Measurements from ENCODE around the gene GATAD2A.

- TF ChIP-seq POLR2A (IDR thresholded peaks at IDR 0.05; ENCODE audit: insufficient read depth in 1 of 2, low read depth in 2 of 2, low read length in 2 of 2) (no peak), IKZF1 (IDR thresholded peaks at IDR 0.05) (no peak), GATAD2A (CRISPR knock-in tag; IDR thresholded peaks at IDR 0.05) (no peak), SIN3A (IDR thresholded peaks at IDR 0.05; ENCODE audit: borderline replicate concordance, low read depth, low read length) (no peak), HNF1A (IDR thresholded peaks at IDR 0.05; ENCODE audit: low read depth) (no peak), HNF1A (CRISPR knock-in tag; IDR thresholded peaks at IDR 0.05; ENCODE audit: borderline replicate concordance) (no peak), CREB1 (IDR thresholded peaks at IDR 0.05) (no peak), CREB1 (CRISPR knock-in tag; IDR thresholded peaks at IDR 0.05) (no peak), EP300 (IDR thresholded peaks at IDR 0.05; ENCODE audit: low read depth in 2 of 2, low read length in 2 of 2) (no peak), EP300 (CRISPR knock-in tag; IDR thresholded peaks at IDR 0.05; ENCODE audit: borderline replicate concordance) (no peak)
- TF ChIP-seq, protein P1, sequence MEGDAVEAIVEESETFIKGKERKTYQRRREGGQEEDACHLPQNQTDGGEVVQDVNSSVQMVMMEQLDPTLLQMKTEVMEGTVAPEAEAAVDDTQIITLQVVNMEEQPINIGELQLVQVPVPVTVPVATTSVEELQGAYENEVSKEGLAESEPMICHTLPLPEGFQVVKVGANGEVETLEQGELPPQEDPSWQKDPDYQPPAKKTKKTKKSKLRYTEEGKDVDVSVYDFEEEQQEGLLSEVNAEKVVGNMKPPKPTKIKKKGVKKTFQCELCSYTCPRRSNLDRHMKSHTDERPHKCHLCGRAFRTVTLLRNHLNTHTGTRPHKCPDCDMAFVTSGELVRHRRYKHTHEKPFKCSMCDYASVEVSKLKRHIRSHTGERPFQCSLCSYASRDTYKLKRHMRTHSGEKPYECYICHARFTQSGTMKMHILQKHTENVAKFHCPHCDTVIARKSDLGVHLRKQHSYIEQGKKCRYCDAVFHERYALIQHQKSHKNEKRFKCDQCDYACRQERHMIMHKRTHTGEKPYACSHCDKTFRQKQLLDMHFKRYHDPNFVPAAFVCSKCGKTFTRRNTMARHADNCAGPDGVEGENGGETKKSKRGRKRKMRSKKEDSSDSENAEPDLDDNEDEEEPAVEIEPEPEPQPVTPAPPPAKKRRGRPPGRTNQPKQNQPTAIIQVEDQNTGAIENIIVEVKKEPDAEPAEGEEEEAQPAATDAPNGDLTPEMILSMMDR (CRISPR knock-in tag; IDR thresholded peaks at IDR 0.05) = no peak
- TF ChIP-seq, protein P2, sequence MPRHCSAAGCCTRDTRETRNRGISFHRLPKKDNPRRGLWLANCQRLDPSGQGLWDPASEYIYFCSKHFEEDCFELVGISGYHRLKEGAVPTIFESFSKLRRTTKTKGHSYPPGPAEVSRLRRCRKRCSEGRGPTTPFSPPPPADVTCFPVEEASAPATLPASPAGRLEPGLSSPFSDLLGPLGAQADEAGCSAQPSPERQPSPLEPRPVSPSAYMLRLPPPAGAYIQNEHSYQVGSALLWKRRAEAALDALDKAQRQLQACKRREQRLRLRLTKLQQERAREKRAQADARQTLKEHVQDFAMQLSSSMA (CRISPR knock-in tag; IDR thresholded peaks at IDR 0.05) = no peak
- TF ChIP-seq, protein P3, sequence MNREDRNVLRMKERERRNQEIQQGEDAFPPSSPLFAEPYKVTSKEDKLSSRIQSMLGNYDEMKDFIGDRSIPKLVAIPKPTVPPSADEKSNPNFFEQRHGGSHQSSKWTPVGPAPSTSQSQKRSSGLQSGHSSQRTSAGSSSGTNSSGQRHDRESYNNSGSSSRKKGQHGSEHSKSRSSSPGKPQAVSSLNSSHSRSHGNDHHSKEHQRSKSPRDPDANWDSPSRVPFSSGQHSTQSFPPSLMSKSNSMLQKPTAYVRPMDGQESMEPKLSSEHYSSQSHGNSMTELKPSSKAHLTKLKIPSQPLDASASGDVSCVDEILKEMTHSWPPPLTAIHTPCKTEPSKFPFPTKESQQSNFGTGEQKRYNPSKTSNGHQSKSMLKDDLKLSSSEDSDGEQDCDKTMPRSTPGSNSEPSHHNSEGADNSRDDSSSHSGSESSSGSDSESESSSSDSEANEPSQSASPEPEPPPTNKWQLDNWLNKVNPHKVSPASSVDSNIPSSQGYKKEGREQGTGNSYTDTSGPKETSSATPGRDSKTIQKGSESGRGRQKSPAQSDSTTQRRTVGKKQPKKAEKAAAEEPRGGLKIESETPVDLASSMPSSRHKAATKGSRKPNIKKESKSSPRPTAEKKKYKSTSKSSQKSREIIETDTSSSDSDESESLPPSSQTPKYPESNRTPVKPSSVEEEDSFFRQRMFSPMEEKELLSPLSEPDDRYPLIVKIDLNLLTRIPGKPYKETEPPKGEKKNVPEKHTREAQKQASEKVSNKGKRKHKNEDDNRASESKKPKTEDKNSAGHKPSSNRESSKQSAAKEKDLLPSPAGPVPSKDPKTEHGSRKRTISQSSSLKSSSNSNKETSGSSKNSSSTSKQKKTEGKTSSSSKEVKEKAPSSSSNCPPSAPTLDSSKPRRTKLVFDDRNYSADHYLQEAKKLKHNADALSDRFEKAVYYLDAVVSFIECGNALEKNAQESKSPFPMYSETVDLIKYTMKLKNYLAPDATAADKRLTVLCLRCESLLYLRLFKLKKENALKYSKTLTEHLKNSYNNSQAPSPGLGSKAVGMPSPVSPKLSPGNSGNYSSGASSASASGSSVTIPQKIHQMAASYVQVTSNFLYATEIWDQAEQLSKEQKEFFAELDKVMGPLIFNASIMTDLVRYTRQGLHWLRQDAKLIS (CRISPR knock-in tag; IDR thresholded peaks at IDR 0.05) = no peak
Measured at GRCh38 chr19:19468424-19469050, 63.1 kb downstream of the GATAD2A start.
